ENCODE measurements around the gene DSTN.

DSTN gene

DNA sequence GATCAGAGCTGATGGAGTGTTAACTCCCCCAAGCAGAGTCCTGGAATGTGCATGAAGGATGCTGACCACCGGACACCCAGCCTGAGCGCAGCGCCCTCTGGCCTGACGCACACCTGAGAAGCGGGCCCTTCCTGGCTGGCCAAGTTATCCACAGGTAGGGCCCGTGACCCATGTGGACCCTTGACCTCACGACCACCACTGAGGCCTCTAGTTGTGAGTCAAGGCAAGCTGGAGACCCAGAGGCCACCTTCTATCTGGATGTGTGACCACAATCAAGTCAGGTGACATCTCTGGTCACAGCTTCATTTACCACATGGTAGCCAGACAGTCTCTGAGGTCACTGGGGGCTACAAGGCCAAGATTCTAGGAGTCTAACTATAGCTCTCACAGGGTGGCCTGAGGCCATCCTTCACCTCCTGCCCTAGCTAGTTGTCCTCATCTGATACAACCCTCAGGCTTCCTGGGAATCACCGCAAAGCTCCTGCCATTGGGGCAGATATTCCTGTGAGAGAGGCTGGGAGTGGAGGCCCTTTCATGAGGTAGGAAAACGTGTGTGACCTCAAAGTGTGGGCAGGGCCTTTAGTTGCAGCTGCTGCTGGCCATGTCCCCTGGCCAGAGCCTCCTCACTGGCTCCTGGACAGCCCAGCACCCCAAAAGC lies 53.1 kb downstream of the DSTN start:
- DNase-seq (ENCODE audit: low read depth in 2 of 3, low spot score in 1 of 3), result no peak

DNA sequence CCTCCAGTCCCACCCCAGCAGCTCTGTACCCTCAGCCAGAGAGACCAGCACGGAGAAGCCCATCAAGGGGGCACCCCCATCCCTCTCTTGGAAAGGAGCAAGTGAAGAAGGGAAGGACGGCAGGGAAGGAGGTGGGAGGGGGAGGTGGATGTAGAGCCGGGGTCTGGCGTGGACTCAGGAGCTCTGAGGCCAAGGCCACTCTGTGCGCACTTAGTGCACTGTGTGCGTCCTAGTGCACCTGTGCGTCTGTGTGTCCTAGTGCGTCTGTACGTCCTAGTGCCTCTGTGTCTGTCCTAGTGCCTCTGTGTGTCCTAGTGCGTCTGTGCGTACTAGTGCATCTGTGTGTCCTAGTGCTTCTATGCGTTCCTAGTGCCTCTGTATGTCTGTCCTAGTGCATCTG lies 54.2 kb downstream of the DSTN start:
- no peak for DNase-seq (ENCODE audit: low read depth in 2 of 3, low spot score in 1 of 3)

DNA sequence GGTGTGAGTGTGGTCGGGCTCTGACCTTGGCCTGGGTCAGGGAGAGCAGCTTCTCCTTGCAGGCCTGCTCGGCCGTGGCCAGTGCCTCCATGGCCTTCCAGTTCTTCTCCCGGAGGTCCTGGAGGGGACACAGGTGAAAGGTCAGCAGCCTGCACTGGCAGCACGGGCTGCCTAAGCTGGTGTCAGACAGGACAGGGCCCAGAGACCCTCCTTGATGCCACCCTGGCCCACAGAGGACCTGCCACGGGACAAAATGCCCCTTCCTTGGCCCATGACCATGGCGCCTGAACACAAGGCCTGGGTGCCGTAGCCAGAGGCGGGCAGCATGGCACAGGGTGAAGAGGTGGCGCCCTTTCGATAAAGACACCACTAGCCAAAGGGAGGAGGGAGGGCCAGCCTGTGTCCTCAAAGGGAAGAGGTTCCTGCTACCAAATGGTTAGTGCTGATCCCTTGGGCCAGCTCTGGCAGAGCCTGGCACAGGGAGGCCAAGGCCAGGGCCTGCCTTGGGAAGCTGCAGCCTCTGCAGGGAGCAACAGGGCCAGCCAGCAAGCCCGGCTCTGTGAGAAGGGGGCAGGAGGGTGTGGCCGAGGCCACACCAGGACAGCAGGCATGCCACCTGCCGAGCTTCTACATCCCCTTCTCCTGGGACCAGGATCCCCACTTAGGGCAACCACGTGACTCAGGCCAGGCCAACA lies 54.8 kb downstream of the DSTN start:
- no peak for DNase-seq (ENCODE audit: low read depth in 2 of 3, low spot score in 1 of 3)

DNA sequence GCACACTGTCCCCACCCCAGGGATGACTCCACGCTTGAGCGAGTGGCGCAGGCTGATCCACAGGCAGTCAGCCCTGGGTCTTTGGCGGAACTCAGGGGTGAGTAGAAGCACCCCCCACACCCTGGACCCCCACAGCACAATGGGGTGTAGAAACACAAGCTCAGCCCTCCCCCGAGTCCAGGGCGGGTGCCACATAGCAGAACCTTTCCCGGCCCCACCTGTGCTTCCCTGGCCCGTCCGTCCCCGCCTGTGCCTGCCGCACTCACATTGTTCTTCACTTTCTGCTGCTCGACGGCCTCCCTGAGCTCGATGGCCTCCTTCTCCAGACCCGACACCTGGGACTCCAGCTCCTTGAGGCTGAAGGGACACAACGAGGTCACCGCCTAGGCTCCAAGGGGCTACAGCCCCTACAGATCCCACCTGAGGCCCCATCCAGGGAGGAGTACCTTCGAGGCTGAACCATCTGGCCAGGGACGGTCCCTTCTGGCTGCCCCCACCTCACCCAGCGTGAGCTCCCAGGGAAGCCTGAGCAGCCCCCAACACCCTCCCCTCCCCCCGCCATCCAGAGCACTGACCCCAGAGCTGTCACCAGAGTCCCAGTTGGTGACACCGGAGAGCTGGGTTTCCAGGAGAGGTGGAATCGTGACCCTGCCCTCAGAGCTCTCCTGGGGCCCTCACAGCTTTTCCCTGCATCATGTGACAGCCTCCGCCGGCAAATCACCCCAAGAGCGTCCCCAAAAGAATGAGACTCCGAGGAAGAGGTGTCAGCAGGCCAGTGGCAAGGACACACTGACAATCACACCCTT lies 55.6 kb downstream of the DSTN start:
- no peak for DNase-seq (ENCODE audit: low read depth in 2 of 3, low spot score in 1 of 3)

DNA sequence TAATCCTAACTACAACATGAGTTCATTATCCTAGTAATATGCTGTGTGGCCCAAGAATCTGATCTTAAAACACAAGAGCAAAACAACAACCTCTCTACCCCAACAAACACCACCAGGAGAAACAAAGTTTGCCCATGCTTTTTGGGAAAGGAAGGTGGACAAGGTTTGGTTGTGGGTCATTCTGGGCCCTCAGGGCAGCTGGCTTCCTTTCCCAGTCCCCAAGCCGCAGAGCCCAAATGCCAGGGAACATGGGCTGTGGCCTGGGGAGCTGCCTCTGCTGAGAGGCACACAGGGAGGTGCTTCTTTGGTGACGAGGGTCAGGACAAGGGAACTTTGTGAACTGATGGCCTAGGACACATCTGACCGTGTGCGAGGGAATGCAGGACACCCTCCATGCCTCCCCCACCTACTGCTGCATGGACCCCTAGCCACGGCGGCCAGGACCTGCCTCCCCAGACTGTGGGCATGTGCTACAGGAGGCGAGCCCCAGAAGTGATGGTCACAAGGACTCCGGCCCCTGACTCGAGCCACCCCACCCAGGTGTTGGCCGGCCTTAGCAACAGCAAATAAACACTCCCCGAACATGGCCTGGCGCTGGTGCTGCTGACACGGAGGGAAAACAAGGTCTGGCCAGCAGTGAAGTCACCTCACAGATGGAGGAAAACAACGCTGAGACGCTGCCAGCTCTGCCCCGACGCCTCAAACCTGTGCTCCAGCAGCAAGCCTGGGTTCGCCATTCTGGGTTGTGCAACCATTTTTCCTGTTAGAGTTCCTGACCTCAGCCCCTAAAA lies 56.5 kb downstream of the DSTN start:
- no peak for DNase-seq (ENCODE audit: low read depth in 2 of 3, low spot score in 1 of 3)

DNA sequence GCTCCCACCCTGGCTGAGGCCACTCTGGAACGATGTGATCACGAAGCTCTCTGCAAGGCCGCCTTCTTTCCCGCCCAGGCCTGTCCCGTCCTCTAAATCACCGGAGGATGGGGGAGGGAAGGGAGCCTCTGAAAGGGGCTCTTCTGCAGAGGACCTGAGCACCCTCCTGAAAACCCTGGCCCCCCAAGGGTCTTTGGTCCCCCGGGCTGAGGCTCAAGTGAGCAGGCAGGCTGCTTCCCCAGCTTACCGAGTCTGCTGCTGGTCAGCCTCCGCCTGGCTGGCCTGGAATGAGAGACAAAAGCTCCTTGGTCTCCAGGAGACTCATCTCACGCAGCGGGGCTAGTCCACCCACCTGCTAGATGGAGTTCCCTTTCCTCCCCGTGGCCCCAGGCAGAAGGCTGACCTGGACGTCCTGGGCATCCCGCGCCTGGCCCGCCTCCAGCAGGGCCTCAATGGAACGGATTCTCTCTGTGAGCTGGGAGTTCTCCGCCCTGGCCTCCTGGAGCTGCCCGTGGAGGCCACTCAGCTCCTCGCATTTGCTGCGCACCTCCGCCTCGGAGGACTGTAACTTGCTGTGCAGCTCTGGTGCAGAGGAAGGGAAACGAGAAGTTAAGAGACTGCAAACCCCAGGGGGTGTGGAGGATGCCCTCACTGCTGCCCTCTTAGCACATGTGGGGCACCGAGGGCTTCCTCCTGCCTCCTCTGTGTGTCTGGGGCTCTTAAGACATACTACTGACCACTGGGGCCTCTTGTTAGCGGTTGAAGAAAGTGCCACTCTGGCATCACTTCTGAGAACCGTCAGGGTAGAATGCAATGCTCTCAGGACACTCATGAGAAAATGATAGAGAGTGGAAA lies 57.5 kb downstream of the DSTN start:
- DNase-seq (ENCODE audit: low read depth in 2 of 3, low spot score in 1 of 3), result no peak

DNA sequence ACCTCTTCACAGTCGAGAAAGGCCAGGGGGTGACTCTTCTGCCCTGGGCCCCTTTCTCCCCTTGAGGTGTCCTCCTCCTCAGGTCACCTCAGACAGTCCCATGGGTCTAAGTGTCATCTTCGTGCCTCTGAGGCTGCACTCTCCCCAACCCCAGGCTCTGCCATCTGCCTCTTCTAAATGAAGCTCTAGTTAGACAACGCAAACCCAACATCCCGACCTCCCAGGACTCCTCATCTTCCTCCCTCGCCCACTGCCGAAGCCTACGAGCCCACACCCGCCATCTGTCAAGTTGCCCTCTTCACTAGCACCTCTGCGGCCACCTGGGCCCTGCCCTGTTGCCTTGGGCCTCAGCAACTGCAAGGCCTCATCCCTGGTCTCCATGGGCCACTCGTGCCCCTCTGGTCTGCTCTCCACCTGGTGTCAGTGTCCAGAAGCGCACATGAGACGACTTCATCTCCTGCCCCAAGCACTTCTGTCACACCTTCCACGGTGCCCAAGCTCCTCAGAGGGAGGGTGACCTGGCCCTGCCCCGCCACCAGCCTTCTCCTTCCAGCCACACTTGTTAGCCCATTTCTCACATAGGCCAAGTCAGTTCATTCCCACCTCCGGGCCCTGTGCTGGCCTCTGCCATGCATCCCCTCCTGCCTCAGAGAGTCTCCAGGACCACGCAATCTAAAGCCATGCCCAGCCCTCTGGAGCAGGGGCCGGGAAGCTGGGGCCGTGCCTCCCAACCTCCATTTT lies 58.4 kb downstream of the DSTN start:
- no peak for DNase-seq (ENCODE audit: low read depth in 2 of 3, low spot score in 1 of 3)

DNA sequence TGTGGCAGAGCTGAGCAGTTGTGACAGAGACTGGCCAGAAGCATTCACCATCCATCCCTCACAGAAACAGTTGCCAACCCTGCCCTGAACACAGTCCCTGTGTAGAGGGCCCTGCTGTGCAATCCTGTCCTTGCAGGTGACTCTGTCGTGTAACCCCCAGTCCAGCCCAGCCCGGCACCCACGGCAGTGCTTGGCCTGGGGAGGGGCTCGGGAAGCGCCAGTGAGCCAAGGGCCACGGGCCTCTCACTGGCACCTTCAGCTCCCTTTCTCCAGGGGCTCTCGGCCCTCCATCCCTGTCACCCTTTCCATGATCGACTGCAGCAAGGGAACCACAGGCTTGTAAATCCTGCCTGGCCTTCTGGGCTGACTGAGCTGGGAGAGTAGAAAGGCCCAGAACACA lies 59.1 kb downstream of the DSTN start:
- DNase-seq (ENCODE audit: low read depth in 2 of 3, low spot score in 1 of 3), result no peak

DNA sequence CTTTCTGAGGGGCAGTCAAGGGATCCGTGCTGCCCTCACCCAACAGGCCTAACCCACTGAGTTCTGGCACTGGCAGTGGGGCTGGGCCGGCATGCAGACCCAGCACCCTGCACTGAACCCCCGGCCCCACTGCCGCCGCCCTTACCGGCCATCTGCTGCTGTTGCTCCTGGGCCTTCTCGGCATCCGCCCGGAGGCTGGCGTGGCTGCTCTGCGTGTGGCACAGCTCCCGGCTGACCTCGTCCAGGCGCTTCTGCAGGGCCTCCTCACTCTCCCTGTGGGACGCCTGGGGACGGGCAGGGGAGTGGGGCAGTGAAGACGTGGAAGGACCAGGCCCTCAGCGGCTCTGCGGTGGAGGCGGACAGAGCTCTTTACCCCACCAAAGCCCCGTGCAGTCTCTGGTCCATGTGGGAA lies 59.8 kb downstream of the DSTN start:
- no peak for DNase-seq (ENCODE audit: low read depth in 2 of 3, low spot score in 1 of 3)

DNA sequence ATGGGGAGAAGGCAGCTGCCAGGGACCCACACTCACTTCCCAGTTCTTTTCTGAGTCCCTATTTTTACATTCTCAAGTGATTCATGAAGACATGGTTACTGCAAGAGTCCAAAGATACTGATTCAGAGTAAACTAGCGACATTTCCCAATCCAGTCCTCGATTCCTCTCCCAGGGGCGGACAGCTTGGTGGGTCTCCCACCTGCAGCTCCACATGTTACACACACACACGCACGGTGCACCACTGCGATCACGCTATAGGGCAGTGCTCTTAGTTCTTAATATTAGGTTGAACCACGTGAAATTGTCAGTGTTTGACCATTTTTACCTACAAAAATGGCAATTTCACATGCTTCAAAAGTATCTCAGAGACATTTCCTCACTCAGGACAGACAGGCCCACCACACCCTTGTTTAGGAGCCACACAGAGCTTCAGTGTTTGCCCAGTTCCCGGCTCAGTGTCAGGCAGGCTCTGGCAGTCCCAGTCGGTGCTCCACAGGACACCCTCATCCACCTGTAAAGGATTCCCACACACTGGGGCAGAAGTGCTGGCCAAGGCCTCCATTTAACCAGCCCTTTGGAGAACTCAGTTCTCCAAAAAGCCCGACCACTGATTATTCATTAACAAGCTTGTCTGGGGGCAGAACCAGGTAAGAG lies 60.4 kb downstream of the DSTN start:
- no peak for DNase-seq (ENCODE audit: low read depth in 2 of 3, low spot score in 1 of 3)

DNA sequence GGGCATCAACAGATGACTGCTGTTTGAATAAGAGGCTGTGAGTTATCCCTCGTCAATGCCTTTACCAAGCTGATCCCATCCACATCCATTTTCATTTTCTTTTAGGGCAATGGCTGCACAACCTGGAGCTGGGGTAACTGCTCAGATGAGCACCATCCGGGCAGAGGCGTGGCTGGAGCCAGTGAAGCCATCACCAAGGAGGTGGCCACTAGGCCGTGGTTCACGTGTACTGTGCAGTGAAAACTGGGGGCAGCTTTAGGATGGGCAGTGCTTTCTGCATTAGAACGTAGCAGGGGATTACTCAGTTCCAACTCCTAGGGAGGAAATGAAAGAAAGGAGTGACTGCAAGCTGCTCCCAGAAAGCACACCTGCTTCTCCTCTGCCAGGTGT lies 60.9 kb downstream of the DSTN start:
- no peak for DNase-seq (ENCODE audit: low read depth in 2 of 3, low spot score in 1 of 3)

DNA sequence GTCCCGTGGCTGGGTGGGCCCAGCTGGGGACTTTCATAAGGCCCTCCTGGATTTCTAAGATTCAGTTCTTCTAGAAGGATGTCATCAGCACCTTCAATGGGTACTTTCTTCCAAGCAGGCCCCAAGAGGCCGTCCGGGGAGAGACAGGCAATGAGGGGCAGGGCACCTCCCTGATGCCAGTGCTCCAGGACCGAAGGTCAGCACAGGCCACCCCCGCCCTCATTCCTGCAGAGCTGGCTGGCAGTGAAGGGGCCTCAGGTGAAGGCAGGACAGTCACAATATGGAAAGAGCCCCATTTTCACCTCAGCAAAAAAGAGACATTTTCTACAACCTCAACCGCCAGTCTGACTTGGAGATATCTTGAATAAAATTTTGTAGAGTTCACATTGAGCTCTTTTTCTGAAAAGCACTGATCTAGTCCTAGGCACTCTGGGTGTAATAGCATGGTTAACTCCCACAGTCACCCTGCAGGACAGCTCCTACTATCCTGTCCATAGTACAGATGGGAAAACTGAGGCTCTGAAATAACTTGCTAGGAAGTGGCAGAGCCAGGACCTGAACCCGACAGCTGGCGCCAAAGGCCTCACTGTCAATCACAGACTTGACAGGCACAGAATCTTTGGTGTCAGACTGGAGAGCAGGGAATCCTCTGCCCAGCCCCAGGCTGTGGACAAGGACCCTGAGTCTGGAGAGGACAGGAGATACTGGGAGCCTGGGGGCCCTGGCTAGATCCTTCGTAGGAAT lies 61.9 kb downstream of the DSTN start:
- no peak for DNase-seq (ENCODE audit: low read depth in 2 of 3, low spot score in 1 of 3)

DNA sequence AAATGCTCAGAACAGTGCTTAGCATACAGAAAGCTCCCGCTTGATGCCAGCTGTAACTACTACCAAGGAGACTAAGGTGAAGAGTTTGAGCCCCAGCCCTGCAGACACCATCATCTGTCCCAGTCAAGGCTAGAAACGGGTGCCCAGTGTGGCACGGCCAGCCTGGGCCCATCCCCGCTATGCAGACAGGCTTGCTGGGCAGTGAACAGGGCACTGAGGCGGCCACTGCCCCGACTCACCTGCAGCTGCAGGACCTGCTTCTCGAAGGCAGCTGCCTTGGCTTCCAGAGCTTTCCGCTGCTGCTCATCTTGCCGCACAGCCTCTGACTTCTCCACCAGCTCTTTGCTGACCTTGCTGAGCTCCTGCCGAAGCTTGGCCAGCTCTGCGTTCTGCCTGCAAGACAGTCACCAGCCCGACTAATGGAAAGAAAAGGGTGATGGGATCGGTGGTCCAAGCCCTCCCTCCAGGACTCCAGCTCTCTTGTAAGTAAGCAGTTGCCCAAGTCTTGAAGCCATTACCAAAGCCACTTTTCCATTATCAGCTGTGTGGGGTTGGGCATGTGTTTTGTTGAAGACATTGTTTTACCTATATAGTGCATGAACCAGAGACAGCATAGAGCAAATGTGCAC lies 63.5 kb downstream of the DSTN start:
- DNase-seq (ENCODE audit: low read depth in 2 of 3, low spot score in 1 of 3), result no peak

DNA sequence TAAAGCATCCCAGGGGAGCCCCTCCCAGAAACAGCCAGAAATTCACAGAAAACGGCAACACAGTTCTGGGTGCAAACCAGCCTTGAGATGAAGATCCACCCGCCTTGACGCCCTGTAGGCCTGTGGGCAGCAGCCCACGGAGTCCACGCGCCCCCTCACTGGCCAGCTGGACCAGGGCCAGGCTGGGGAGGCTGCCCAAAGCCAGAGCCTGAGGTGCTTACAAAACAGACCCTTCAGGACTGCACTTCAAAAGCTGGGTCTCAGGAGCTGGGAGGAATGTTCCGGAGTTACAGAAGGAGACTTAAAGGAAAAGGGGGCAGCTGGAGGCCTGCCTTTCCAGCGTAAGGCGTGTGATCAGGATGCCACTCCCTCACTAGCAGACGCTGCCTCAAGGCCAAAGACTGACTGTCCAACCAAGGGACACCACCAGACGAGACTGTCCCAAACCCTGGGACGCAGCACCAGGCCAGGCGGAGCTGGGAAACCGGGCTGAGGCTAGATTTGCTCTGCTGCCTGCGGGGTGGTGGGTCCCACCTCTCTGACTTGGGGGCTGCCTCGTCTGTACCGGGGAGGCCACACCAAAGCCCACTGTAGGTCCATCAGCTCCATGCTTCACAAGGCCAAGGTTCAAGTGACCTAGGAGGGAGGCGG lies 64.1 kb downstream of the DSTN start:
- no peak for DNase-seq (ENCODE audit: low read depth in 2 of 3, low spot score in 1 of 3)

DNA sequence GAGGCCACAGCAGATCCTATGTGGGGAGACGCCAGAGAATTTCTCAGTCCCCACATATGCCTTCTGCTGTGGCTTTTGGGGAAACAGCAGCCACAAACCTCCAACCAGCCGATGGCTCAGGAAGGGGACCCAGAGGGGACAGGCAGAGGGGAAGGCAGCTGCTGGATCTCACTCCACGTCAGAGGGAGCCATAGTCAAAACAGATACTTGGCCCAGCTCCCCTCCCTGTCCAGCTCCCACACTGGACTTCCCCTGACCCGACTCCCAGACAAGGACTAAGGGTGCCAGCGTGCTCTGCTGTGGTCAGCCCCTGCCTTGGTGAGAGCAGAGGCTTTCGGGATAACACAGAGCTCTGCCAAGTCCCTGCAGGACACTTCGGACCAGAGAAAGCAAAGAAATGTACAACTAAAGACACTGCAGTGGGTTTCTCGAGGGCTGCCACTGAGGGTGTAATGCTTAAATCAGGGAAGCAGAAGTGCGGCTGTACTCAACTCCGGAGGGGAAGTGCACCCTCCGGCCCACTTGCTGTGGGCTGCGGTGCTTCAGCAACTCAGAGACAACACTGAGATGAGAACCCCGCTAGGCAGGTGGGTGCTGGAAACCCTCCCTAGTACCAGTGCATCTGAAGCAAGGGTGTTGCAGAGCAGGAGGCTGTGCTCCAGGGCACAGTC lies 64.9 kb downstream of the DSTN start:
- DNase-seq (ENCODE audit: low read depth in 2 of 3, low spot score in 1 of 3), result no peak

DNA sequence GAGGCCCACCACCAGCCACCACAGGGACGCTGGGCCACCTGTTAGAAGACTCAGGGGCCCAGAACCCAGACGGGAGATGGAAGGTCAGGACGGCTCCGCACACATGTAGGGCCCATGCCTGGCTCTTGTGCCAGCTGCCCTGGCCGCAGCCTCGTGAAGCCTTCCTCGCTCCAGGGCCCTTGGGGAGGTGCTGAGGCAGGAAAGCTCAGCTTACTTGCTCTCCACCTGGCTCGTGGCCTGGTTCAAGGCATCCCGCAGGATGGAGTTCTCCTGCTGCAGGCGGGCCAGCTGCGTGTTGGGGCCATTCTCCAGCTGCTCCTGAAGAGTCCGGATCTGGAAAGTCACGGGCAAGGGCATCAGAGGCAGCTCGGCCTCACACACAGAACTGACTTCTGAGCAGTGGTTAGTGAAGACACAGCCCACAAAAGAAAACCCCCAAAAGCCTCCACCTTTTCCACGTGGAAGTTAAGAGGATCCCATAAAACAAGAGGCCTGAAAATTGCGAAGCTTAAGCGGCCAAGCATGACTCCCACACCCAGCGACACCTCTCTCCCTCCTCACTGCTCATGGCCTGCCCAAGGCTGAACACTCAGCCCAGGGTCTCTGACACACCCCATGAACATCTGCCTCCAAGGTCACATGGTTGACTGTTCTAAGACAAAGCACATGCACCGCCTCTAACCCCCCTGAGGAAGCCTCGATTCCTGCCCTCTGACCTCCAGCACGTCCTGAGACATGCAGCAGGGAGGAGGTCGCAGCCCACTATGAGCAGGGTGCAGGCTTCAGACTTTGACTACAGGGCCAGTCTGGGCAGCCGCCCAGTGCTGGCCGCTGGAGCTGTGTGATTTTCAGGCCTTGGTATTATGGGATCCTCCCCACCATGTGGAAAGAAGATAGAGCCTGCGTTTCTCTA lies 65.7 kb downstream of the DSTN start:
- DNase-seq (ENCODE audit: low read depth in 2 of 3, low spot score in 1 of 3), result no peak

Data from stimulated activated CD4-positive, alpha-beta T cell treated with anti-CD3 and anti-CD28 coated beads, Interleukin-12 subunit alpha, Interleukin-12 subunit beta, amount 100 ng/mL, for 48 hours (primary cell).